ENCODE results near the gene CUL4A.
"Not testable (repeated sequence)": the region's sequence is repeated elsewhere in the genome, so short reads cannot be mapped to it uniquely, and the experiment has no call there.

The CUL4A gene

GRCh38 chr13:113209336-113209758 lies at the start of gene CUL4A:
TSS of gene CUL4A (plus strand) at chr13:113209613. CDS start at chr13:113209628, 15 bp downstream.
- DNase-seq (ENCODE audit: low read depth), result peak; percentile 51

GRCh38 chr13:113159701-113160100 lies 49.7 kb upstream of the CUL4A start:
- no peak for DNase-seq (ENCODE audit: low read depth)

GRCh38 chr13:113160983-113161382 lies 48.4 kb upstream of the CUL4A start:
- DNase-seq (ENCODE audit: low read depth), result no peak

GRCh38 chr13:113161433-113161832 lies 48.0 kb upstream of the CUL4A start:
- DNase-seq (ENCODE audit: low read depth), result no peak

- DNase-seq (ENCODE audit: low read depth), result not testable (repeated sequence)
Observed at GRCh38 chr13:113161975-113162374, 47.4 kb upstream of the CUL4A start.

- no peak for DNase-seq (ENCODE audit: low read depth)
Observed at GRCh38 chr13:113162783-113163685, 46.4 kb upstream of the CUL4A start.

- DNase-seq (ENCODE audit: low read depth), result no peak
Observed at GRCh38 chr13:113164492-113164891, 44.9 kb upstream of the CUL4A start.

- DNase-seq (ENCODE audit: low read depth), result no peak
Observed at GRCh38 chr13:113166266-113166665, 43.1 kb upstream of the CUL4A start.

- no peak for DNase-seq (ENCODE audit: low read depth)
Observed at GRCh38 chr13:113166681-113167080, 42.7 kb upstream of the CUL4A start.

- DNase-seq (ENCODE audit: low read depth), result no peak
Observed at GRCh38 chr13:113167155-113167554, 42.3 kb upstream of the CUL4A start.

GRCh38 chr13:113167575-113167974 lies 41.8 kb upstream of the CUL4A start:
- DNase-seq (ENCODE audit: low read depth), result no peak

- no peak for DNase-seq (ENCODE audit: low read depth)
Observed at GRCh38 chr13:113168211-113168610, 41.2 kb upstream of the CUL4A start.

- no peak for DNase-seq (ENCODE audit: low read depth)
Observed at GRCh38 chr13:113169277-113170272, 39.8 kb upstream of the CUL4A start.

- no peak for DNase-seq (ENCODE audit: low read depth)
Observed at GRCh38 chr13:113170511-113170910, 38.9 kb upstream of the CUL4A start.

GRCh38 chr13:113171250-113172125 lies 37.9 kb upstream of the CUL4A start:
- no peak for DNase-seq (ENCODE audit: low read depth)

- DNase-seq (ENCODE audit: low read depth), result no peak
Observed at GRCh38 chr13:113172419-113172926, 36.9 kb upstream of the CUL4A start.

- no peak for DNase-seq (ENCODE audit: low read depth)
Observed at GRCh38 chr13:113176280-113176679, 33.1 kb upstream of the CUL4A start.

GRCh38 chr13:113176822-113177221 lies 32.6 kb upstream of the CUL4A start:
- no peak for DNase-seq (ENCODE audit: low read depth)

GRCh38 chr13:113178070-113178895 lies 31.1 kb upstream of the CUL4A start:
- no peak for DNase-seq (ENCODE audit: low read depth)

- no peak for DNase-seq (ENCODE audit: low read depth)
Observed at GRCh38 chr13:113178896-113179167, 30.6 kb upstream of the CUL4A start.

Measured in stimulated activated CD8-positive, alpha-beta memory T cell treated with anti-CD3 and anti-CD28 coated beads, Interleukin-15, amount 100 ng/mL, for 24 hours (primary cell).